H9 (cell line): Measurements from ENCODE around the gene ANKRD65. TPM values are rescaled to one million over a fixed set of nuclear protein-coding genes. Genes with fewer than 3 reads are reported as not detected.

ENCODE experiments used
- DNase-seq: peaks from one replicate; pipeline ENCODE4 v3.0.0-alpha.2; 2017
- H2AFZ ChIP-seq: one replicate; pipeline ENCODE4 v1.6.1; 2013; ENCODE audit warnings: mild to moderate bottlenecking, low read length, control low read depth, moderate library complexity
- H2AK5ac ChIP-seq: 2 replicates; pipeline ENCODE4 v1.6.1; 2013; ENCODE audit warnings: low read length, control low read depth, mixed read lengths; ENCODE audit not compliant: insufficient read length
- H2BK120ac ChIP-seq: one replicate; pipeline ENCODE4 v1.6.1; 2013; ENCODE audit warnings: low read depth, mild to moderate bottlenecking, low read length, control low read depth, inconsistent platforms; ENCODE audit not compliant: poor library complexity, severe bottlenecking
- H2BK12ac ChIP-seq: 2 replicates; pipeline ENCODE4 v1.6.1; 2013; ENCODE audit warnings: low read length, control low read depth, mixed read lengths, low read depth; ENCODE audit not compliant: insufficient read length
- H2BK15ac ChIP-seq: 2 replicates; pipeline ENCODE4 v1.6.1; 2013; ENCODE audit warnings: low read depth, low read length, control low read depth
- H2BK20ac ChIP-seq: one replicate; pipeline ENCODE4 v1.6.1; 2013; ENCODE audit warnings: low read depth, mild to moderate bottlenecking, low read length, control low read depth, inconsistent platforms; ENCODE audit not compliant: poor library complexity, severe bottlenecking
- H2BK5ac ChIP-seq: 2 replicates; pipeline ENCODE4 v1.6.1; 2013; ENCODE audit warnings: low read length, control low read depth, mixed read lengths; ENCODE audit not compliant: insufficient read length
- H3K14ac ChIP-seq: 2 replicates; pipeline ENCODE4 v1.6.1; 2013; ENCODE audit warnings: low read length, control low read depth; ENCODE audit not compliant: insufficient read depth
- H3K18ac ChIP-seq: 2 replicates; pipeline ENCODE4 v1.6.1; 2013; ENCODE audit warnings: low read depth, mild to moderate bottlenecking, mixed read lengths, low read length, control low read depth; ENCODE audit not compliant: insufficient read length
- H3K23ac ChIP-seq: 2 replicates; pipeline ENCODE4 v1.6.1; 2013; ENCODE audit warnings: low read length, control low read depth, mixed read lengths, low read depth; ENCODE audit not compliant: insufficient read length
- H3K23me2 ChIP-seq: 2 replicates; pipeline ENCODE4 v1.6.1; 2013; ENCODE audit warnings: low read depth, mild to moderate bottlenecking, mixed read lengths, low read length, control low read depth; ENCODE audit not compliant: insufficient read length, poor library complexity, severe bottlenecking
- H3K27ac ChIP-seq: 2 replicates; pipeline ENCODE4 v1.5.1; 2013; ENCODE audit warnings: low read length, control low read depth, mixed read lengths, low read depth; ENCODE audit not compliant: insufficient read length
- H3K27me3 ChIP-seq: 2 replicates; pipeline ENCODE4 v1.6.1; 2013; ENCODE audit warnings: low read length, control low read depth, inconsistent platforms; ENCODE audit not compliant: insufficient read depth
- H3K4ac ChIP-seq: 2 replicates; pipeline ENCODE4 v1.6.1; 2013; ENCODE audit warnings: low read depth, mild to moderate bottlenecking, control low read depth, inconsistent platforms, low read length, moderate library complexity
- H3K4me1 ChIP-seq: 2 replicates; pipeline ENCODE4 v1.6.1; 2013; ENCODE audit warnings: low read length, control low read depth, inconsistent platforms; ENCODE audit not compliant: insufficient read depth
- H3K4me2 ChIP-seq: 2 replicates; pipeline ENCODE4 v1.6.1; 2013; ENCODE audit warnings: low read length, control low read depth, mixed read lengths; ENCODE audit not compliant: insufficient read length, insufficient read depth
- H3K56ac ChIP-seq: 2 replicates; pipeline ENCODE4 v1.6.1; 2013; ENCODE audit warnings: low read depth, mild to moderate bottlenecking, mixed read lengths, low read length, control low read depth; ENCODE audit not compliant: insufficient read length
- H3K79me1 ChIP-seq: 2 replicates; pipeline ENCODE4 v1.6.1; 2013; ENCODE audit warnings: low read depth, mild to moderate bottlenecking, moderate library complexity, low read length, control low read depth, inconsistent platforms; ENCODE audit not compliant: insufficient read depth, poor library complexity, severe bottlenecking
- H3K79me2 ChIP-seq: 2 replicates; pipeline ENCODE4 v1.6.1; 2013; ENCODE audit warnings: low read length, control low read depth, inconsistent platforms; ENCODE audit not compliant: insufficient read depth
- H3K9ac ChIP-seq: 2 replicates; pipeline ENCODE4 v1.6.1; 2013; ENCODE audit warnings: low read length, control low read depth, mixed read lengths; ENCODE audit not compliant: insufficient read length; ENCODE audit errors: extremely low read depth
- H3K9me3 ChIP-seq: one replicate; pipeline ENCODE4 v1.6.1; 2013; ENCODE audit warnings: low read depth, low read length, inconsistent platforms; ENCODE audit not compliant: control insufficient read depth
- H3T11ph ChIP-seq: one replicate; pipeline ENCODE4 v1.6.1; 2013; ENCODE audit warnings: mild to moderate bottlenecking, low read length, control low read depth, inconsistent platforms
- H4K20me1 ChIP-seq: one replicate; pipeline ENCODE4 v1.6.1; 2013; ENCODE audit not compliant: control insufficient read depth, insufficient read length, insufficient read depth
- H4K5ac ChIP-seq: 2 replicates; pipeline ENCODE4 v1.6.1; 2013; ENCODE audit warnings: low read depth, mild to moderate bottlenecking, mixed read lengths, low read length, control low read depth; ENCODE audit not compliant: insufficient read length
- H4K8ac ChIP-seq: replicated peaks from 2 replicates; pipeline ENCODE4 v1.6.1; 2013; ENCODE audit warnings: low read length, control low read depth, mixed read lengths, low read depth; ENCODE audit not compliant: insufficient read length
- H4K91ac ChIP-seq: 2 replicates; pipeline ENCODE4 v1.6.1; 2013; ENCODE audit warnings: low read depth, mild to moderate bottlenecking, moderate library complexity, mixed read lengths, low read length, control low read depth; ENCODE audit not compliant: insufficient read length
- H3K27ac Mint-ChIP-seq, 3 experiments: 2 replicates in 2 of 3; 3 replicates in 1 of 3; pipeline ENCODE4 v1.8.0; 2020 to 2021; ENCODE audit warnings: mixed read lengths in 3 of 3, mild to moderate bottlenecking in 1 of 3, moderate library complexity in 1 of 3
- H3K27me3 Mint-ChIP-seq: 2 replicates; pipeline ENCODE4 v1.8.0; 2021; ENCODE audit warnings: low read depth, mild to moderate bottlenecking, moderate library complexity, mixed read lengths
- H3K36me3 Mint-ChIP-seq, 3 experiments: 2 replicates in 2 of 3; 3 replicates in 1 of 3; pipeline ENCODE4 v1.8.0; 2020 to 2021; ENCODE audit warnings: low read depth in 3 of 3, mixed read lengths in 3 of 3; ENCODE audit not compliant: insufficient read depth in 1 of 3
- H3K4me1 Mint-ChIP-seq, 2 experiments: 2 replicates each; pipeline ENCODE4 v1.8.0; 2020; ENCODE audit warnings: mixed read lengths in 2 of 2
- H3K4me3 Mint-ChIP-seq, 2 experiments: 2 replicates in 1 of 2; 3 replicates in 1 of 2; pipeline ENCODE4 v1.8.0; 2020 to 2021; ENCODE audit warnings: mild to moderate bottlenecking in 2 of 2, mixed read lengths in 2 of 2, moderate library complexity in 1 of 2
- H3K9me3 Mint-ChIP-seq, 2 experiments: 2 replicates in 1 of 2; 3 replicates in 1 of 2; pipeline ENCODE4 v1.8.0; 2020; ENCODE audit warnings: mild to moderate bottlenecking in 2 of 2, mixed read lengths in 2 of 2, moderate library complexity in 1 of 2
- CTCF ChIP-seq: fragments of 200-600 bp; sonication (generic); conservative IDR thresholded peaks from 3 replicates; pipeline ENCODE4 v1.8.0; 2021; ENCODE audit warnings: antibody characterized with exemption, mild to moderate bottlenecking
- WGBS: extraction: QIAGEN DNeasy Blood & Tissue Kit; methylation state at CpG from one replicate; pipeline ENCODE4 v1.1.7; 2013; ENCODE audit warnings: missing lambda C conversion rate, low lambda C conversion rate, mixed read lengths; ENCODE audit not compliant: insufficient read length; ENCODE audit errors: extremely low coverage; 5-methylcytosine and 5-hydroxymethylcytosine counted together
- total RNA-seq: library from RNA; stranded (reverse); gene quantifications from 2 replicates; pipeline ENCODE4 v1.2.1, GENCODE V29; 2021

ANKRD65 gene
- total RNA-seq, 1 experiment from 2014 or later: 3.1 TPM

GRCh38 chr1:1397839-1398523 lies 23.1 kb downstream of the ANKRD65 start:
- Histone ChIP-seq H2AK5ac (no peak overlapping the region), H3K23me2 (peaks cover 11% of the 10 kb centered on the region), H3K79me2 (peaks cover 8% of the 10 kb centered on the region; the same call in 1 of the 2 replicates), H2BK5ac (no peak overlapping the region), H3K14ac (no peak overlapping the region), H2BK15ac (no peak overlapping the region), H3K9ac (peak overlapping the region; percentile 97), H2BK20ac (no peak overlapping the region), H4K8ac (no peak overlapping the region), H3K56ac (no peak overlapping the region), H3T11ph (no peak overlapping the region), H2BK120ac (no peak overlapping the region), H3K27ac (no peak overlapping the region), H3K4me2 (peak overlapping the region; percentile 92), H3K4ac (no peak overlapping the region), H3K79me1 (peaks cover 12% of the 10 kb centered on the region), H3K4me1 (no peaks in the 10 kb centered on the region), H4K20me1 (peaks cover 2% of the 10 kb centered on the region), H4K91ac (no peak overlapping the region), H3K23ac (no peak overlapping the region), H3K18ac (no peak overlapping the region), H3K27me3 (no peaks in the 10 kb centered on the region), H3K9me3 (no peaks in the 10 kb centered on the region), H2BK12ac (no peak overlapping the region), H4K5ac (no peak overlapping the region), H2AFZ (no peak overlapping the region)
- H3K27me3 Mint-ChIP-seq: peaks cover 1% of the 10 kb centered on the region; the same call in 1 of the 2 replicates
- no peak for DNase-seq
- H3K4me3 Mint-ChIP-seq: peak overlapping the region; percentile 90
- WGBS: no CpG with 5 or more reads among the region's 19 CpGs
- H3K27ac Mint-ChIP-seq: peak overlapping the region; percentile 84 to 93 (median 92); a peak in 6 of 7 replicates
- H3K9me3 Mint-ChIP-seq: peaks cover 0 to 2% of the 10 kb centered on the region in 2 experiments; a peak in 2 of 5 replicates
- H3K4me1 Mint-ChIP-seq: peaks cover 24 to 32% of the 10 kb centered on the region in 2 experiments
- no peak for TF ChIP-seq CTCF
- peaks cover 54 to 88% (median 72%) of the 10 kb centered on the region in 3 experiments for H3K36me3 Mint-ChIP-seq
